Upper lobe of right lung (tissue), 1 donor: Measurements from ENCODE around the gene ROR2. TPM values are rescaled to one million over a fixed set of nuclear protein-coding genes. Genes with fewer than 3 reads are reported as not detected.
"Not testable (repeated sequence)": the region's sequence is repeated elsewhere in the genome, so short reads cannot be mapped to it uniquely, and the experiment has no call there.

Experiments used
- ATAC-seq: fragments of 200-7000 bp; cut with Tn5 transposase; one replicate; pipeline ENCODE4 v1.9.1; 2020; ENCODE audit warnings: mild to moderate bottlenecking, moderate library complexity
- DNase-seq: peaks from one replicate; pipeline ENCODE4 v3.0.0-alpha.2; 2020
- H3K27ac ChIP-seq: fragments of 200-600 bp; one replicate; pipeline ENCODE4 v1.8.0; 2022
- H3K27me3 ChIP-seq: fragments of 200-600 bp; one replicate; pipeline ENCODE4 v1.8.0; 2022; ENCODE audit warnings: mild to moderate bottlenecking
- H3K36me3 ChIP-seq: fragments of 200-600 bp; one replicate; pipeline ENCODE4 v1.8.0; 2022
- H3K4me1 ChIP-seq: fragments of 200-600 bp; one replicate; pipeline ENCODE4 v1.8.0; 2022
- H3K4me3 ChIP-seq: fragments of 200-600 bp; one replicate; pipeline ENCODE4 v1.8.0; 2022; ENCODE audit warnings: mild to moderate bottlenecking
- H3K9me3 ChIP-seq: fragments of 200-600 bp; one replicate; pipeline ENCODE4 v1.8.0; 2022
- intact Hi-C: fragments of 100-400 bp; cut with DNase I; formaldehyde crosslinking; loops from one replicate; pipeline ENCODE4 v1.11.0; 2022
- total RNA-seq: library from RNA; stranded (reverse); fragmentation: NEBNext Ultra II Directional; extraction: Animal tissue kit (Norgen Biotek cat#: 25700); gene quantifications from one replicate; pipeline ENCODE4 v1.2.1, GENCODE V29; 2021
- TF ChIP-seq, protein P1 (sequence below): fragments of 200-600 bp; IDR thresholded peaks from one replicate; pipeline ENCODE4 v1.8.0; 2022; ENCODE audit warnings: antibody characterized with exemption
- donor health status: DM: no; HTN: yes; CAD: no; lungs with severe emphysema.

ROR2 gene
- total RNA-seq, 1 donor from 2014 or later, result 5.5 TPM

DNA sequence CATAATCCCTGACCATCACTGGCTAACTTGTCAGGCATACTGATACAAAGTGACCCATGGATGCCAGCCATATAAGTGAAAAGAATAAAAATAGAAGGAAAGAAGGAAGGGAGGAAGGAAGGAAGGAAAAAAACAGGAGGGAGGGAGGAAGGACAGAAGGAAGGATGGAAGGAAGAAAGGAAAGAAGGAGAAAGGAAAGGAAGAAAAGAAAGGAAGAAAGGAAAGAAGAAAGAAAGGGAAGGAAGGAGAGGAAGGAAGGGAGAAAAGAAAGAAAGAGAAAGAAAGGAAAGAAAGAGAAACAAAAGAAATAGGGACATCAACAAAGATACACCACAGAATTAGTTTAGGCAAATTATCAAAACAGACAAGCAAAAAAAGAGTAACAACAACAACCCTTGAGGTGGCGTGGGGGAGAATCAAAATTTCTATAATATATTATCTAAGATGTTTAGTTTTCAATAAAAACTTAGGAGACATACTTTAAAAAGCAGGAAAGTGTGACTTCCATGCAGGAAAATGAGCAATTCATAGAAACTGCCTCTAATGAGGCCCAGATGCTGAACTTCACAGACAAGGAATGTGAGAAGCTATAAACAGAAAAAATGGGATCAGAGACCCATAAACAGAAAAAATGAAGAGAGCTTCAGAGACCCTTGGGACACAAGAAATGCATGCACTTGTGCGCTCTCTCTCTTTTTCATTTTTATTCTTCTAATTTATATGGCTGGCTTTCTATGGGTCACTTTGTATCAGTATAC is 430.3 kb downstream of the ROR2 start:
- no peak overlapping the region for H3K4me3 ChIP-seq
- no peaks in the 10 kb centered on the region for H3K27me3 ChIP-seq
- intact Hi-C loops, result no loop called here
- TF ChIP-seq, protein P1, sequence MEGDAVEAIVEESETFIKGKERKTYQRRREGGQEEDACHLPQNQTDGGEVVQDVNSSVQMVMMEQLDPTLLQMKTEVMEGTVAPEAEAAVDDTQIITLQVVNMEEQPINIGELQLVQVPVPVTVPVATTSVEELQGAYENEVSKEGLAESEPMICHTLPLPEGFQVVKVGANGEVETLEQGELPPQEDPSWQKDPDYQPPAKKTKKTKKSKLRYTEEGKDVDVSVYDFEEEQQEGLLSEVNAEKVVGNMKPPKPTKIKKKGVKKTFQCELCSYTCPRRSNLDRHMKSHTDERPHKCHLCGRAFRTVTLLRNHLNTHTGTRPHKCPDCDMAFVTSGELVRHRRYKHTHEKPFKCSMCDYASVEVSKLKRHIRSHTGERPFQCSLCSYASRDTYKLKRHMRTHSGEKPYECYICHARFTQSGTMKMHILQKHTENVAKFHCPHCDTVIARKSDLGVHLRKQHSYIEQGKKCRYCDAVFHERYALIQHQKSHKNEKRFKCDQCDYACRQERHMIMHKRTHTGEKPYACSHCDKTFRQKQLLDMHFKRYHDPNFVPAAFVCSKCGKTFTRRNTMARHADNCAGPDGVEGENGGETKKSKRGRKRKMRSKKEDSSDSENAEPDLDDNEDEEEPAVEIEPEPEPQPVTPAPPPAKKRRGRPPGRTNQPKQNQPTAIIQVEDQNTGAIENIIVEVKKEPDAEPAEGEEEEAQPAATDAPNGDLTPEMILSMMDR, result no peak
- H3K36me3 ChIP-seq, result no peaks in the 10 kb centered on the region
- H3K27ac ChIP-seq, result no peak overlapping the region
- no peaks in the 10 kb centered on the region for H3K9me3 ChIP-seq
- H3K4me1 ChIP-seq, result no peaks in the 10 kb centered on the region
- ATAC-seq, result no peak
- DNase-seq, result no peak

DNA sequence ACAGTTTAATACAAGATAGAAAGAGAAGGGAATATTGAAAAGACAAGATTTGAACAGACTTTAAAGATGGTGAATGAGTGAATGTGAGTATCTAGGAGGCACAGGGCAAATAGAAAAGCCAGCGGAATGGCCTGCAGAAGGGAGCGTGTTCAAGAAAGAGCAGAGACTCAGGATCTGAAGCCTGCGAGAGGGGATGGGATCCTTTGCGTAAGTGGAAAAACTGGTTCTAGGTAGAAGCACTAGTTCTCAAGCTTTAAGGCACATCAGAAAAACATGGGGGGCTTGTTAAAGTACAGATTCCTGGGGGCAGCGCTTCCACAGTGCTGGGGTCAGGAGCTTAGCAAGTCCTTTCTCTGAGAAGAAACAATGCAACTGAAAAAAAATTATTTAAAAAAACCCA is 431.6 kb downstream of the ROR2 start:
- no peak for DNase-seq
- Histone ChIP-seq H3K9me3 (no peaks in the 10 kb centered on the region), H3K36me3 (no peaks in the 10 kb centered on the region), H3K27ac (no peak overlapping the region), H3K27me3 (no peaks in the 10 kb centered on the region), H3K4me3 (no peak overlapping the region), H3K4me1 (no peaks in the 10 kb centered on the region)
- intact Hi-C loops, result no loop called here
- no peak for ATAC-seq
- TF ChIP-seq, protein P1, result no peak

DNA sequence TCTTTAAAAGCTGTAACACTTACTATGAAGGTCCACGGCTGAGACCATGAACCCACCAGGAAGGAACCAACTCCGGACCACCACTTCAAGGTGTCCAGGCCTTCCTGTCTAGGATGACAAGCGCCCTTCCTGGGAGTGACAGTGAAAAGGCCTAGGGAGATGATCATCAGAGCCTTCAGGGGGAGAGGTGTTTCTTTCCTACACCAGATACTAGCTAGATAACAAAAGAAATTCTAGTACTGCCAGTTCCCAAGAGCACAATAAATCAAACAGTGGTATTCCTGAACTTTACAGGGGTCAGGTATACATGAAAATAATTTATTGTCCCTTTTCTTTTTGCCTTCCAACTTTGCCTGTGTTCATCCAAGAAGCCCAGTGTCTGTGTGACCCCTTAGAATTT is 432.2 kb downstream of the ROR2 start:
- Histone ChIP-seq H3K9me3 (no peaks in the 10 kb centered on the region), H3K27me3 (no peaks in the 10 kb centered on the region), H3K36me3 (no peaks in the 10 kb centered on the region), H3K4me1 (no peaks in the 10 kb centered on the region), H3K4me3 (no peak overlapping the region), H3K27ac (no peak overlapping the region)
- TF ChIP-seq, protein P1, result no peak
- intact Hi-C loops, result no loop called here
- DNase-seq, result no peak
- no peak for ATAC-seq

DNA sequence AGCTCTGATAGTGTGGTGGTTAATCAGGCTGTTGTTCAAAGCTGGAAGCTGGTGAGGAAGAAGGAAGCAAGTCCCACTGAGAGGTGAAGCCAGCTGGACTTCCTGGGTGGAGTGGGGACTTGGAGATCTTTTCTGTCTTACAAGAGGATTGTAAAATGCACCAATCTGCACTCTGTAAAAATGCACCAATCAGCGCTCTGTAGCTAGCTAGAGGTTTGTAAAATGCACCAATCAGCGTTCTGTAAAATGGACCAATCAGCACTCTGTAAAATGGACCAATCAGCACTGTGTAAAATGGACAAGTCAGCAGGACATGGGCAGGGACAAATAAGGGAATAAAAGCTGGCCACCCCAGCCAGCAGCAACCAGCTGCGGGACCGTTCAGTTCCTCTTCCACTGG is 432.7 kb downstream of the ROR2 start:
- H3K36me3 ChIP-seq, intact Hi-C loops, H3K27me3 ChIP-seq, H3K4me1 ChIP-seq, ATAC-seq, H3K4me3 ChIP-seq, H3K27ac ChIP-seq, DNase-seq, H3K9me3 ChIP-seq: not testable (repeated sequence)

DNA sequence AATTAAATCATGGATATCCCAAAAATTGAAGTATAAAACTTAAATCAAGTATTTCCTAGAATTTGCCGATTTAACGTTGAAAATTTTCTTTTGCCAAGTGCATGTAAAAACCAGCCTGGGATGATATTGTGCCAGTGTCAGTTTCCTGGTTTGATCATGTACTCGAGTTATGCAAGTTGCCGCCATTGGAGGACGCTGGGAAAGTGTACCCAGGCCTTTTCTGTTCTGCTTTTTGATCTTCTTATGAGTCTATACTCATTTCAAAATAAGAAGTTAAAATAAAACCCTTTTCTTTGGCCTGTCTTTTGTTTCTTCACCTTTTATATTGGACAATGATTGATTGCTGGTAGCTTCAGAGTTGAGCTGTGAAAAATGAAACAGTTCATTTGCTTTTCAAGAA is 433.3 kb downstream of the ROR2 start:
- H3K4me1 ChIP-seq, result no peaks in the 10 kb centered on the region

DNA sequence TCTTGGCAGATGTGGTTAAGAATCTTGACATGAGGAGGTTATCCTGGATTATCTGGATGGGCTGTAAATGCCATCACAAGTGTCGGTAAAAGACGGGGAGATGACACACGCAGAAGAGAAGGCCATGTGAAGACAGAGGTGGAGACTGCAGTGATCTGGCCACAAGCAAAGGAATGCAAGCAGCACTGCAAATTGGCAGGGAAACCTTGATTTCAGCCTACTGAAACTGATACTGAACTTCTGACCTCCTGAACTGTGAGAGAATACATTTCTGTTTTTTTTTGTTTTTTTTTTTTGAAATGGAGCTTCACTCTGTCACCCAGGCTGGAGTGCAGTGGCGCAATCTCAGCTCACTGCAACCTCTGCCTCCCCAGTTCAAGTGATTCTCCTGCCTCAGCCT is 433.9 kb downstream of the ROR2 start:
- no peak overlapping the region for H3K27ac ChIP-seq
- H3K36me3 ChIP-seq, result no peaks in the 10 kb centered on the region
- DNase-seq (no peak), ATAC-seq (no peak)
- H3K27me3 ChIP-seq, result no peaks in the 10 kb centered on the region
- no peak overlapping the region for H3K4me3 ChIP-seq
- intact Hi-C loops, result no loop called here
- H3K9me3 ChIP-seq, result no peaks in the 10 kb centered on the region
- TF ChIP-seq, protein P1, result no peak
- H3K4me1 ChIP-seq, result no peaks in the 10 kb centered on the region

More for the DNA sequence above, 433.3 kb downstream of the ROR2 start:
- TF ChIP-seq, protein P1, result no peak
- DNase-seq, result no peak
- Histone ChIP-seq H3K9me3 (no peaks in the 10 kb centered on the region), H3K36me3 (no peaks in the 10 kb centered on the region), H3K27me3 (no peaks in the 10 kb centered on the region), H3K27ac (no peak overlapping the region), H3K4me3 (no peak overlapping the region)
- ATAC-seq, result peak; percentile 64
- intact Hi-C loops, result no loop called here
